Astrocyte of the cerebellum (primary cell): ENCODE data around the gene POU2F3.

Source experiments
- DNase-seq: peaks from one replicate; pipeline ENCODE4 v3.0.0-alpha.2; 2011; ENCODE audit warnings: low read depth
- H3K4me3 ChIP-seq: 2 replicates; pipeline ENCODE4 v1.5.1; 2011; ENCODE audit warnings: mild to moderate bottlenecking, low read depth, low read length, moderate library complexity
- CTCF ChIP-seq: IDR thresholded peaks from 2 replicates; pipeline ENCODE4 v1.5.1; 2012; ENCODE audit warnings: low read length, low read depth, moderate library complexity, mild to moderate bottlenecking; ENCODE audit errors: missing control alignments
- in situ Hi-C: cut with HindIII; loops from 2 replicates; pipeline ENCODE4 v1.10.0; 2017; ENCODE audit warnings: low sequenced_read_pairs

POU2F3 gene

GRCh38 chr11:120338107-120338933 lies 98.4 kb downstream of the POU2F3 start:
- DNase-seq, result no peak
- no peak for TF ChIP-seq CTCF
- H3K4me3 ChIP-seq, result peak overlapping the region; percentile 72
- in situ Hi-C loops, result no loop called here

GRCh38 chr11:120339394-120339890 lies 99.5 kb downstream of the POU2F3 start:
- TF ChIP-seq CTCF, result no peak
- peak overlapping the region; percentile 72 for H3K4me3 ChIP-seq
- in situ Hi-C loops, result no loop called here
- DNase-seq, result no peak

GRCh38 chr11:120340529-120340928 lies 100.6 kb downstream of the POU2F3 start:
- TF ChIP-seq CTCF, result no peak
- in situ Hi-C loops, result no loop called here
- DNase-seq, result no peak
- no peak overlapping the region for H3K4me3 ChIP-seq

- no peak for DNase-seq
- in situ Hi-C loops, result no loop called here
- TF ChIP-seq CTCF, result no peak
- no peak overlapping the region for H3K4me3 ChIP-seq
Measured at GRCh38 chr11:120342226-120342625, 102.3 kb downstream of the POU2F3 start.

GRCh38 chr11:120342678-120343077 lies 102.7 kb downstream of the POU2F3 start:
- TF ChIP-seq CTCF, result no peak
- no peak for DNase-seq
- no peak overlapping the region for H3K4me3 ChIP-seq
- in situ Hi-C loops, result no loop called here

- no peak for DNase-seq
- in situ Hi-C loops, result no loop called here
- TF ChIP-seq CTCF, result no peak
- no peak overlapping the region for H3K4me3 ChIP-seq
Measured at GRCh38 chr11:120343429-120343828, 103.5 kb downstream of the POU2F3 start.
